Left renal pelvis (tissue), 4 donors: Measurements from ENCODE around the gene LURAP1L. TPM values are rescaled to one million over a fixed set of nuclear protein-coding genes. Genes with fewer than 3 reads are reported as not detected.

Experiments
- DNase-seq, 4 donors: peaks; one replicate each; pipeline ENCODE4 v3.0.0-alpha.2; 2013; ENCODE audit warnings: low read depth in 4 of 4, low spot score in 3 of 4
- polyA plus RNA-seq, 4 donors: library from polyadenylated mRNA; unstranded; fragments of 120-200 nt; gene quantifications; one replicate each; pipeline ENCODE4 v1.2.1, GENCODE V29; 2013; ENCODE audit not compliant: insufficient read length in 4 of 4

The LURAP1L gene
- polyA plus RNA-seq, 4 donors, result 21.1 to 23.1 (median 21.9) TPM

DNA sequence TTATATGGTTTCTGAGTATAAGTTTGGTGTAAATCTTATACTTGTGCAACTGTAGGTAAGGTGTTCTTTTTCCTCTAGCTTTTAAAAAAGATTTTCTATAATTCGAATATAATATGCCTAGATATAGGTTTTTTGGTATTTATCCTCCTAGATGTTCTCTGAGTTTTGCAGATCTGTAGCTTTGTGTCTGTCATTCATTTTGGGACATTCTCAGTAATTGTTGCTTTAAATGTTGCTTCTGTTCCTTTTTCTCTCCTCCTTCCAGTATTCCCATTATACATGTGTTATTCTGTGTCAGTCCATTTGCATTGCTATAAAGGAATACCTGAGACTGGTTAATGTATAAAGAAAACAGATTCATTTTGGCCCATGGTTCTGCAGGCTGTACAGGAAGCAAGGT, 33.7 kb downstream of the LURAP1L start:
- DNase-seq, result no peak

DNA sequence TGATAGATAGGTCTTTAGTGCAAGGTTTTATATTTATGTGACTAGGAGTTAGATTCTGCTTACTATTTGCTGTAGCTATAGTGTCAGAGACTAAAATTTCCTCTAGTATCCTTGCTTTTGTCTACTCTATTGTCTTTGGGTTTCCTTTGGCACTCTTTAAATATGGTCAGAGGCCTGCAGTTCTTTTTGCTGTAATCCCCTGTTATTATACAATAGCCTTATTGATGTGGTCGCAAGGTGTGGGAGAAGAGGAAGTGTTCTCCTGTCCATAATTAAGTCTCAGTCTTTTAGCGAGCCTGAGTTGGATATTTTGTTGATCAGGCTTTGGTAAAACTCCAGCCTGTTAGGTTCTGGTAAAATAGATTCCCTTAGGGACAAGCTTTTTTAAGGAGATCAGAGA, 34.9 kb downstream of the LURAP1L start:
- no peak for DNase-seq

DNA sequence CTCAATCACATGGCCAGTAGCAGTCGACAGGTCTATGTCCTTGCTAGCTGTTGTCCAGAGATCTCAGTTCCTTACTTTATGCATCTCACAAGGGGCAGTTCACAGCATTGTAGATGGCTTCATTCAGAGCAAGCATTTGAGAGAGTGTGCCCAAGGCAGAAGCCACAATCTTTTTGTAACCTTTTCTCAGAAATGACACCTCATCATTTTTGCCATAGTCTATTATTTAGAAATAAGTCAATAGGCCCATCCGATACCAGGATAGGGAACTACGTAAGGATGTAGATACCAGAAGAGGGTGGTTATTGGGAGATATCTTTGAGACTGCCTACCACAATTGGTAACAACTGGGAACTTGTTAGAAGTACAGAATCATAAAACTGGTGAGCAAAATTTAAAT, 37.1 kb downstream of the LURAP1L start:
- no peak for DNase-seq

DNA sequence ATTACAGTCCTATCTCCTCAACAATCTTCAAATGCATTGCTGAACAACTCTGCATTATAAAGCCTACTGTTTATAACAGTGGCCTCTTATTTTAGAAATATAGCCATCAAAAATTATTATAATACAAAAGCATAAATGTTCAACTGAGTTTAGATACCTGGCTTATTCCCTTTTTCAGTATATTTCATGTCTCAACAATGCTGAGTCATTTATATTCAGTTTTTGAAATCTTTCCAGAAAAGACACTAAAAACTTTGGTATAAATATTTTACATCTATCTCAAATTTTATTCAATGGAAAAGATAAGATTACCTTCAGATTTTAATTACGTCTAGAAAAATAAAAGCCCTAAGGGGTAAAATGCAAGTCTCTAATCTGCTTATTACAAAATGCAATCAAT, 37.9 kb downstream of the LURAP1L start:
- no peak for DNase-seq

DNA sequence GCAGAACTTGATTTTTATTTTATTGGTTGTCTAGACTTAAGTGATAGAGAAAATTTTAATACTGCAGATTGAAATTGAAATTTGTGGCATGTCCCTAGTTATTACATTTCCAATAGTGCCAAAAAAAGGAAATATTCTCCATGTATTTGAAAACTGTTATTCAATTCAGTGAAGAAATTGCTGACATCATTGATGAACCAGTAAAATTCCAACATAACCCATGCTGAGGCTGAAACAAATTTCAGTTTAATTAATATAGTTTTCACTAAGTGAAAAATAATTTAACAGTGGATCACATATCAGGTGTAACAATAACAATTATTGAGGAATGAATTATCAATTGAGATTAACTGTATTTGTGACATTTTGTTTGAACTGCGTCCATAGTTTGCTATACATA, 38.7 kb downstream of the LURAP1L start:
- no peak for DNase-seq

DNA sequence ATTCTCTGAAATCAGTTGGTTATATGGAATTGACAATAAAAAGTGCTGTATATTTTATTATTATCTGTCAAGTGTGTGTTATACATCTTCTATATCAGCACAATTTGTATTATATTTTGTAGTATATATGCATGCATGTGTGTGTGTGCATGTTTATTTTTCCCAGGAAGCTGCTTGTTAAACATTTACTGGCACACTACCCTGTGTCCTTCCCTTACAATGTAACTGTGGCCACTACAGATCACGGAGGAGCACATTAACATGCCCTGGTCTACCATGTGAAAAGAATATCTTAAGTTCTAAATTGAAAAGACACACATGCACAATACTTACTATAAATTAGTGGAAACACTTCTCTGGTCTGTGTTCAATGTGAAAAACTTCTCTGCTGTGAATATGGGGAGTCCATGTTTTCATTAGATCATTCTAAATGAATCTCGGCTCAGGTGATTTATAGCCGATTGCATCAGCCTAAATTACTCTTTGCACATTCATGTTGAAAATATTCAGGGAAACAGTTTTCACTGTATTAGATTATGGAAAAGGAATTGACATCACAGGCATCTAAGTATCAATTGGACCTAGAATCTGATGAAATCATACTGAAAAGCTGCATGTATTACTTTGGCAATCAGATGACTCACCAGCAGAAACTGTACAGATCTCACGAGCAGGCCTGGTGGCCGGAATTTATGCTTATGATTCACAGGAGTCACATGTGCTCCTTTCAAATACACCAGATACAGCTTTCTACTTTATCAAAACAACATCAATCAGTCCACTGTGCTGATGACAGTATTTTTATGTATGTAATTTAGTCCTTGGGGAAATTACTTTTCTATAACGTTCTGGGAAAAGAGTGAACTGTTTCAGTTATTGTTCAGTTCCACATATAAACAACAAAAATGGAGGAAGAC, 39.4 kb downstream of the LURAP1L start:
- DNase-seq, result peak in 1 of 4 donors; percentile 68

DNA sequence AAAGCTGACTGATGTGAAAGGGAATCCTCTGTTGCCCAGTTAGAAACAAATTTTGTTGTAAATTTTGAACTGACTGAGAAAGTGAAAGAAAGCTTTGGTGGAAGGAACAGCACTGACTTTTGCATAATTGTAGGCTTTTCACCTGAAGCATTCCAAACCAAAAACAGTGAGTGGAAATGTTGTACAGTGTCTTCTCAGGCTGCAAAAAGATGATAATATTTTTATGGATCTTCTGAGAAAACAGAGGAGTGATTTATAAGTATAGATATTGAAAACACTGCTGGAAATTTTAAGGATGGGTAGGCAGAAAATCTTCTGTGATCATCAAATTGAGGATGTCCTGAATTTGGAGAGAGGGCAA, 40.0 kb downstream of the LURAP1L start:
- DNase-seq, result no peak

DNA sequence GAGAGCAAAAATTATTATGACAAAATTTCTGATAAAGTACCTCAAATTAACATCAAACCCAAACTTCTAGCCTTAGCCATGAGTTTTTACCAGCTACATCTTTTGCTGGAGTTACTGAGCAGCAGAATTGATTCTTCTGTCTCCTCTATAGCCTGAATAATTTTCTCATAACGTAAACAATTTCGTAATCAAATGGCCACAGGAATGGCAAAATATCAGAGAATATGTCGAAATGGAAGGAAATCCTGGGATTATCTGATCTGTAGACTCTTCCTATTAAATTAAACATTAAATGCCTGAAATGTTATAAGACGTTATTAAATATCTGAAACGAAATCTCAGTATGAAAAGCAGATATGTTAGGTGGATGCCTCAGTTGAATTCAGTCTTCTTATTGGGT, 41.1 kb downstream of the LURAP1L start:
- no peak for DNase-seq

DNA sequence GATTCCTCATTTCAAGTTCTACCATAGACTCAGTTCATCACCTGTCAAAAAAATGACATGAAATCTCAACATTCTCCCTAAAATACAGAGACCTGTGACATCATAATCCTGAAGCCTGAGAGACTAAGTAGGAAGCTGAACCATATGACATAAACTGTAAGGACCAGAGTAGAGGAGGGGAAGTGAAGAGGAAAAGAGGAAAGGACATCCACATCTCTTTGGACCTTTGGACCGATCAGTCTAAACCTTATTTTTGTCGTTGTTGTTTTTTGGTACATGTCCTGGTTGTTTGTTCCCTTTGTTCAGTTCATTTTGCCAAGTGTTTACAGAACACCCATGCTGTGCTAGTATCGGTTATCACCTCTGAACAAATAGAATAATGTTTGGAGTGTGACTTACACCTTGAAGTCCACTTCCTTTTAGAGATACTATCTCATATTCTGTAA, 41.9 kb downstream of the LURAP1L start:
- no peak for DNase-seq

DNA sequence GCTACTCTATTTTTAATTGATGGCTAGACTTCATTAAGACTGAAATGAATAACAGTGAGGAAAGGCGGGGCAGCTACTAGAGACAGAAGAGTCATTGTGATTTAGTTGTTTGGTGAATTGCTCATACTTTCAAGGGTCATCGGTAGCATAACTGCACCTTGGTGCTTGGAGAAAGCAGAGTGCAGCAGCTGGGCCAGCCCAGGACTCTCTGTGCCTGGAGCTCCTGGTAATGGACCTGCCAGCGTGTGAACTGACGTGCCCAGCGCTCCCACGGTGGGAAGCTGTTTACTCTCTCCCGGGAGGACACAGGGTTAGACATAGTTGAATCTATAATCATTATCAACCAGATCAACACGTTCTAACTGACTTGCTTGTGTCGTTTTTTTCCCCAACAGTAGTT, 42.9 kb downstream of the LURAP1L start:
- no peak for DNase-seq

DNA sequence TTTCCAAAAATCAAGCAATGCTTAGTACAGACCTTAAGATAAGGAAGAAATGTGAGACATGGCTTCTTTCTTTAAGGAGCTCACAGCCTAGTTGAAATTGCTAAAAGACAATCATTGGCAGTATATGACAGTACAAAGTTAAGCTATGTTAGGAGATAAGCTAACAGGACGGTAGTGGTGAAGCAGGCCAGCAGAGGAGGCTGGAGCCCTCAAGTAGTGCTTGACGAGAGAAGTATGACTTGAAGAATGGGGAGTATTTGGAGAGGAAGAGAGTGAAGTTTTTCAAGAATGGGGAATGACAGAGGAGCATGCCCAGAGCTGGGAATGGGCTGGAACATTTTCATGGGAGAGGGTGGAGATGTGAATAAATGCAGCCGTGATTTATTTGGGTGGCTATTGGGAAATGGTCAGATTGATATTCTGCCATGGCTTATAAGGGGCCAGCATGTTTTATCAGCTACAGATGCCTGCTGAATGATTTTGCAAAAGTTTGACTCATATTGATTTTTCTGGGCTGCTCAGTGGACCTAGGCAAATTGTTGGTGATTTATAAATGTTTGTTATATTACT, 43.7 kb downstream of the LURAP1L start:
- DNase-seq, result no peak

DNA sequence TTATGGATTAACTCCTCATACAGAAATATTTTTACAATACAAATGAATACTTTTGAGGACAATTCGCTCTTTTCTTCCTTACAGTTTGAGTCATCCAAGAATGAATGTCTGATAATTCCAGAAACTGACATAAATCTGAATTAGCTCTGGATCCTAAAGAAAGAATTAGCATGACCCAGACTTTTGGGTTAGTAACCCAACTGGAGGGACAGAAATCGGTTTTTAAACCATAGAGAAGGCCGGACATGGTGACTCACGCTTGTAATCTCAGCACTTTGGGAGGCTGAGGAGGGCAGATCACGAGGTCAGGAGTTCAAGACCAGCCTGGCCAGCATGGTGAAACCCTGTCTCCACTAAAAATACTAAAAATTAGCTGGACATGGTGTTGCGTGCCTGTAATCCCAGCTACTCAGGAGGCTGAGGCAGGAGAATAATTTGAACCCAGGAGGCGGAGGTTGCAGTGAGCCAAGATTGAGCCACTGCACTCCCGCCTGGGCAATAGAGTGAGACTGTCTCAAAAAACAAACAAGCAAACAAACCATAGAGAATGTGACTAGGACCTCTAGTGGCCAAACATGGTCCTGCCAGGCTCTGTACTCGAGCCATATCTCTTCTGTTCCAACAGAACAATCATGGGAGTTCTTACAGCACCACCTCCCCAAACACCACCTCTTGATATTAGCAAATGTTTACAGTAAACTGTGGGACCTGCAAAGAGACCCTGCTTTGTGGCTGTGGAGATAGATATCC, 44.8 kb downstream of the LURAP1L start:
- no peak for DNase-seq

DNA sequence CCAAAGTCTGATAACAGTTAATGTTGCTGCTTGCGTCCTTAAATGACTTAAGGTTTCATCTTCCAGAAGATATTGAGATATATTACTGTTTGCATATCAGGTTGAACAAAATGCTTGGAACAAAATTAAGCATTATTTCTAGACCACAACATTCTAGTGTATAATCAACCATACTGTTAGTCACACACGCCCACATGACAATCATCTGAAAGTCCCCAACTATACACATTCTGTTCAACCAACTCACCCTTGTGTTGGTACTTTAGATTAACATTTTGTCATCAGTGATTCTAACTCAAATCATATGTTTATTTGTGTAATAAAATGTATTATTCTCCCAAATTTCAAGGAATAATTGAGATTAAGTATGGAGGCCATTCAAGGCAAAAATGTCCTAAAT, 47.3 kb downstream of the LURAP1L start:
- DNase-seq, result no peak

DNA sequence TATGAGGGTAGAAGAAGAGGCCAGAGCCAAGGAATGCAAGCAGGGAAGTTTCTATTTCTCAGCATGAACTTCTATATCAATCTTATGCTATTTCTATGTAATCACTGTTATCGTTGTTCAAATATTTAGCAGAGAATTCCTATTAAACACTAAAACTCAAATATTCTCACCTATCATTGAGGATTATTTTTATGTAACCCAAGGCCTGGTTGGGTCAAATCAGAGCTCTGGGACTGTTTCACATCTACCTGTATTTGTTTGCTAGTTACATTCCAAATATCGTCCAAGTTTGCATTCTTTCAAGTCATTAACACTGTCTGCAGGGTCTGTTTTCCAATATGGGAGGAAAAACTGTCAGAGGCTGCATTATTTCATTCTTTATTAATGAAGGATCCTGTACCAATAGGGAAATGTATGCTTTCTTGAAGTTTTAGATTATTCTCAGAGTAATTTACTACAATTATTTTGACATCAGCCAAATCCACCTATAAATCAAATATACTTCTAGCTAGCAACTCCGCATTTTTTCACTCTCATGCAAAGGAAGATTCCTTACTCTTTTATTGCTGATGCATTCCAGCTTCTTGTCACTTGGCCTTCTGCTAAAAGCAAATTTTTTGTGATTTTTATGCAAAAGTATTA, 52.2 kb downstream of the LURAP1L start:
- DNase-seq, result no peak

DNA sequence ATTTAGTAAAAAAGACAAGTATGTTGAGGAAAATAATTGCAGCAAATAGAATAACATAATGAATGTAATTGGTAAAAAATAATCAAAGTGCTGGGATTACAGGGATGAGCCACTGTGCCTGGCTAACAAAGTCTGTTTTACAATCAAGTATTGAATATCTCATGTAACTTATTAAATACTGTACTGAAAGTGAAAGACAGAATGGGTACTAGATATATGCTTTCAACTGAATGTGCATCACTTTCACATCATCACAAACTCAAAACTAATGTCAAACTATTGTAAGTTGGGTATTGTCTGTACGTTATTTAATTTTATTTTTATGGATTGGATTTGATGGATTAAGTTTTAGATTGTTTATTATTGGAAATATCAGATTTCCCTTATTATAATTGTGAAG, 58.9 kb downstream of the LURAP1L start:
- DNase-seq, result no peak

DNA sequence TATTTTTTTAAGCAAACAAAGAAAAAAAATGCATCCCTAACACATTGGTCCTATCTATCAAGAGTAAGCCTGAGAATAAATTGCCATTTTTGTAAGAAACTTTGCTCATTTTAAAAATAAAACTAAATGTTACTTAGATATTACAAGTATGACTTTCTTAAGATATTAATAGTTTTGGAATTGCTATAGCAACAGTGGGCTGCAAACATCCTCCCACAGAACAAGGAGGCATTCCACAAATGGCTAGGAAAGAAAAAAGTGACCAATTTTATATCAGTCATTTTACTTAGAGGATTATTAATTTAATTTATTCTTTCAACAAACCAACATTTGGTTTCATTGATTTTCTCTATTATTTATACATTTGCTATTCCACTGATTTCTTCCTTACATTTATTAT, 63.7 kb downstream of the LURAP1L start:
- DNase-seq, result no peak

DNA sequence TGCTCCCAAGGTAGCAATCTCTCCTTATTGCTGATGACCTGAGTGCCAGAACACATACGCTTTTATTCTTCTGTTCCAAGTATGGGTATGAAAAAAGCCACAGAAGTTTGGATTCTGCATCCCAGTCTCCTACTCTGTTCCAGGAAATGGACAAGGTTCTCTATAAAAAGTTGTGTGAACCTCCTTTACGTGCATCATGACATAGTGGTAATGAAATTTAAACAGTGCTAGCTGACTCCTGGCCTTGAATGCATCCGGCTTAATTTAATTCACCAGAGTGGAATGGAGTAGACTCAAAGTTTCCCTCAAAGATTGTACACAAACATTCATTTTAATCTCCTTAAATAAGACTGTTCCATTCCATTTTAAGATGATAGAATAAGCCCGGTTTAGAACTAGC, 68.9 kb downstream of the LURAP1L start:
- DNase-seq, result no peak

DNA sequence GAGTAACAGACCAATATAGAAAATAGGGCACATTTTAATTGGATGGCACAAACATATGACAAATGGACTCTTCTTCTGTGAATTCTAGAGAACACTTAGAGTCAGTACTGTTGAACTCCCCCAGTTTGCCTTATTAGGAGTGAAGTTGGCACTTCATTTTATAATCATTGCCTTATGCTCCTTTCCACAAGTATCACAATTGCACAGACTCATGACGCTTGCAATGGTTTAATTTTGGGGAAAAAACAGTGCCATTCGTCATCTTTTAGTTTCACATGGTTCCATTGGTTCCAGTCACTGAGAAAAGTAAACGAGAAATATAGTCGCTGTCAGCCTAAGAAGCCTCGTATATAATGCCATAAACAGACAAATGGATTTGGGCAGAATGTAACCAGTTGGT, 71.2 kb downstream of the LURAP1L start:
- no peak for DNase-seq

DNA sequence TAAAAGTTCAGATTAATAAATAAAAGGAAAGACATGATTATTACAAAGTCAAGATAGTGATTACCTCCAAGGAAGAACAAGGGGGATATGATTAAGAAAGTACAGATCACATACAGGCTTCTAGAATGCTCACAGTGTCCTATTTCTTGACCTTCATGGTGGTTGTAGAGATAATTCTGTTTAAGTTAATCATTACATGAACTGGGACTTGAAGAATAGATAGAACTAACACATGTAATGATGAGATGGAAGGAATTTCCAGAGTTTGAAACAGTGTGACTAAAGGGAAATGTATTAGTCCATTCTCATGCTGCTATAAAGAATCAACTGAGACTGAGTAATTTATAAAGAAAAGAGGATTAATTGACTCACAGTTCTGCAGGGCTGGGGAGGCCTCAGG, 72.7 kb downstream of the LURAP1L start:
- no peak for DNase-seq

DNA sequence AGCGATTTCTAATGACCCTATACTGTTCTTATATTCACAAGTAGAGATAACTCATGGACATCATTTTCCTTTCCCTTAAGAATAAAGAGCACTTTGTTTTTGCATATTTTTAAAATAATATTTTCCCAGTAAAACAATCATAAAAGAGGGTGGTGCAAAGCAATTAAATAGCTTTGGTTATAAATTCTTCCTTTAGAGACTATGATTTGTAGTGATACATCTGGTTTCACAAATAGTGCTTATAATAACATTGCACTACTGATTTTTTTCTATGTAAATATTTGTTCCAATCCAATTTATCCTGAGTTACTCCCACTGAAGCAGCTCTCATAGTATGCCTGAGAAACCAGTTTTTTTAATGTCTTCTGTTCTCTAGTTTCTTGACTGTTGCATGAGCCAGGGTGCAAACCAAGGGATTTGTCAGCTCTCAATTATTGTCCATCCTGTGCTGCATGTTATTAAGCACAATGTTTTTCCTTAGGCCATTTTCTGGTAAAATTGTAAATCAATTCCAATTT, 74.7 kb downstream of the LURAP1L start:
- no peak for DNase-seq
